GM12878 (cell line): Measurements from ENCODE around the gene RET. TPM values are rescaled to one million over a fixed set of nuclear protein-coding genes. Genes with fewer than 3 reads are reported as not detected.

Source experiments
- CBFB ChIP-seq: IDR thresholded peaks from 2 replicates; pipeline ENCODE4 v1.6.1; 2016; ENCODE audit warnings: antibody characterized with exemption, low read depth
- HDAC2 ChIP-seq: fragments of 200-600 bp; sonication (generic); IDR thresholded peaks from 2 replicates; pipeline ENCODE4 v1.6.1; 2017
- IKZF2 ChIP-seq, 2 experiments: fragments of 450-650 bp; IDR thresholded peaks; 2 replicates each; pipeline ENCODE4 v1.6.1; 2017; ENCODE audit warnings: mild to moderate bottlenecking in 2 of 2, moderate library complexity in 2 of 2
- JUNB ChIP-seq: IDR thresholded peaks from 2 replicates; pipeline ENCODE4 v1.6.1; 2016; ENCODE audit warnings: antibody characterized with exemption, mild to moderate bottlenecking
- JUND ChIP-seq: IDR thresholded peaks from 2 replicates; pipeline ENCODE4 v1.6.1; 2012; ENCODE audit warnings: low read depth, mild to moderate bottlenecking, low read length, improper control_type of control experiment, moderate library complexity
- KAT2A ChIP-seq: conservative IDR thresholded peaks from 2 replicates; pipeline ENCODE4 v1.6.1; 2011; ENCODE audit warnings: low read depth, low read length; ENCODE audit not compliant: control insufficient read depth
- RBBP5 ChIP-seq: fragments of 200-600 bp; sonication (generic); conservative IDR thresholded peaks from 2 replicates; pipeline ENCODE4 v1.6.1; 2016
- SIX5 ChIP-seq: IDR thresholded peaks from 2 replicates; pipeline ENCODE4 v1.6.1; 2011; ENCODE audit warnings: mild to moderate bottlenecking, low read depth, low read length, moderate library complexity; ENCODE audit not compliant: severe bottlenecking
- SMAD1 ChIP-seq: fragments of 450-650 bp; IDR thresholded peaks from 2 replicates; pipeline ENCODE4 v1.6.1; 2018; ENCODE audit warnings: mild to moderate bottlenecking, low read depth; ENCODE audit not compliant: partially characterized antibody
- STAT1 ChIP-seq: fragments of 450-650 bp; conservative IDR thresholded peaks from 2 replicates; pipeline ENCODE4 v1.6.1; 2014; ENCODE audit warnings: antibody characterized with exemption, mild to moderate bottlenecking
- ZNF207 ChIP-seq: fragments of 450-650 bp; IDR thresholded peaks from 2 replicates; pipeline ENCODE4 v1.6.1; 2014; ENCODE audit warnings: antibody characterized with exemption, mild to moderate bottlenecking, borderline replicate concordance
- ZNF217 ChIP-seq: fragments of 450-650 bp; IDR thresholded peaks from 2 replicates; pipeline ENCODE4 v1.6.1; 2017; ENCODE audit warnings: antibody characterized with exemption, mild to moderate bottlenecking
- ZSCAN29 ChIP-seq: fragments of 450-650 bp; IDR thresholded peaks from 2 replicates; pipeline ENCODE4 v1.6.1; 2017; ENCODE audit warnings: mild to moderate bottlenecking, moderate library complexity
- polyA plus RNA-seq, 11 experiments: library from polyadenylated mRNA; depleted of rRNA in 4 of 11; unstranded in 6 of 11; stranded (reverse) in 5 of 11; fragments of >200 nt; fragmentation: Nextera tagmentation in 4 of 11; fragmentation: Illumina TruSeq in 1 of 11; extraction: Ambion mirVana in 4 of 11; extraction: Trizol in 1 of 11; gene quantifications; 1 replicate in 1 of 11; 2 replicates in 10 of 11; pipeline versions ENCODE4 v1.2.1 to v1.2.3, GENCODE V29; 2011 to 2016; ENCODE audit warnings: inconsistent platforms in 2 of 11, missing spikeins in 2 of 11, low read depth in 1 of 11
- total RNA-seq, 4 experiments: library from RNA; depleted of rRNA in 3 of 4; stranded (reverse); fragments of >200 nt in 3 of 4; fragmentation: Illumina TruSeq in 1 of 4; extraction: Trizol in 1 of 4; gene quantifications; 2 replicates each; pipeline versions ENCODE4 v1.2.1 to v1.2.3, GENCODE V29; 2013 to 2021
- TF ChIP-seq, protein P1 (sequence below): fragments of 450-650 bp; IDR thresholded peaks from 2 replicates; pipeline ENCODE4 v1.6.1; 2018; ENCODE audit warnings: mild to moderate bottlenecking, low read depth, moderate library complexity; ENCODE audit not compliant: partially characterized antibody
- TF ChIP-seq, protein P2 (sequence below): IDR thresholded peaks from 2 replicates; pipeline ENCODE4 v1.6.1; 2012; ENCODE audit warnings: low read depth, low read length, improper control_type of control experiment
- TF ChIP-seq, protein P3 (sequence below): fragments of 450-650 bp; IDR thresholded peaks from 2 replicates; pipeline ENCODE4 v1.6.1; 2017; ENCODE audit warnings: mild to moderate bottlenecking, moderate library complexity
- TF ChIP-seq, protein P4 (sequence below): fragments of 450-650 bp; formaldehyde crosslinking; IDR thresholded peaks from 2 replicates; pipeline ENCODE4 v1.4.0; 2020; ENCODE audit warnings: mild to moderate bottlenecking, moderate library complexity
- TF ChIP-seq, protein P5 (sequence below): IDR thresholded peaks from 2 replicates; pipeline ENCODE4 v1.6.1; 2012; ENCODE audit warnings: low read depth, low read length, improper control_type of control experiment

RET gene
- total and polyA plus RNA-seq, 10 of the 15 experiments (the other 5 are each of a cell fraction or from before 2014, with no cell fraction given), result not detected

DNA sequence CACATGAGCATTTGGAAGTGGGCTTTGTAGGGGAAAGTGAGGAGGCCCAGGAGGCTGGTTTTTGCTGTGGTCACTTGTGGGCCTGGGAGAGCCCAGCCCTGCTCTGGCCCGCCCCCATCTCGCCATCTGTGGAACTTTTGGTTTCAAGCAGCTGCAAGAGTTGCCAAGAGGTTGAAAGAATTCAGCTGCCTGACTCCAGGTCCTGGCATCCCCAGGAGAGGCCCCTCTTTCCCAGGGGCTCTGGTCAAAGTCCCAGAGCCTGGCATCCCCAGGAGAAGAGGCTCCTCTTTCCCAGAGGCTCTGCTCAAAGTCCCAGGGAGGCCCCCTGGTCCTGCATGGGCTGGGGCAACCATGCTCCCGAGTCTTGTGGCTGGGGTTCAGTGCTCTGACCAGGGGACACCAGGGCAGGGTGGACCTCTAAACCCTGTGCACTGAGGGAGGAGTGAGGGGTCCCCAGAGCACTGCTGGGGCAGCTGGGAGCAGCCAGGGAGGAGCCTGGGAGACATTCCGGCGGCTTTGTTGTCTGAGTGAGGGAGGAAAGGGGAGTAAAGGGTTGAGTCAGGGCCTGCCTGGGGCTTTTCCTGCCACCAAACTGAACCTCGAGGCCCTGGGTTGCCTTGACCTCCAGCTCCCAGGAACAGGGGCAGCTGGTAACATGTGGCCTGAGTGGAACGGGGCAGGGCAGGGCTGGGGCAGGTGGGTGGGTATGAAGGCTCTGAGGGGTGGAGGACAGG lies 33.6 kb downstream of the RET start (continued):
- TF ChIP-seq, protein P1, sequence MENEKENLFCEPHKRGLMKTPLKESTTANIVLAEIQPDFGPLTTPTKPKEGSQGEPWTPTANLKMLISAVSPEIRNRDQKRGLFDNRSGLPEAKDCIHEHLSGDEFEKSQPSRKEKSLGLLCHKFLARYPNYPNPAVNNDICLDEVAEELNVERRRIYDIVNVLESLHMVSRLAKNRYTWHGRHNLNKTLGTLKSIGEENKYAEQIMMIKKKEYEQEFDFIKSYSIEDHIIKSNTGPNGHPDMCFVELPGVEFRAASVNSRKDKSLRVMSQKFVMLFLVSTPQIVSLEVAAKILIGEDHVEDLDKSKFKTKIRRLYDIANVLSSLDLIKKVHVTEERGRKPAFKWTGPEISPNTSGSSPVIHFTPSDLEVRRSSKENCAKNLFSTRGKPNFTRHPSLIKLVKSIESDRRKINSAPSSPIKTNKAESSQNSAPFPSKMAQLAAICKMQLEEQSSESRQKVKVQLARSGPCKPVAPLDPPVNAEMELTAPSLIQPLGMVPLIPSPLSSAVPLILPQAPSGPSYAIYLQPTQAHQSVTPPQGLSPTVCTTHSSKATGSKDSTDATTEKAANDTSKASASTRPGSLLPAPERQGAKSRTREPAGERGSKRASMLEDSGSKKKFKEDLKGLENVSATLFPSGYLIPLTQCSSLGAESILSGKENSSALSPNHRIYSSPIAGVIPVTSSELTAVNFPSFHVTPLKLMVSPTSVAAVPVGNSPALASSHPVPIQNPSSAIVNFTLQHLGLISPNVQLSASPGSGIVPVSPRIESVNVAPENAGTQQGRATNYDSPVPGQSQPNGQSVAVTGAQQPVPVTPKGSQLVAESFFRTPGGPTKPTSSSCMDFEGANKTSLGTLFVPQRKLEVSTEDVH, result no peak
- TF ChIP-seq HDAC2 (no peak), ZSCAN29 (no peak), SIX5 (no peak), KAT2A (no peak), JUNB (no peak), IKZF2 (IDR thresholded peaks at IDR 0.05) (no peak), JUND (no peak), SMAD1 (no peak), STAT1 (no peak), ZNF217 (no peak), ZNF207 (no peak), CBFB (no peak), RBBP5 (no peak)
- TF ChIP-seq, protein P2, sequence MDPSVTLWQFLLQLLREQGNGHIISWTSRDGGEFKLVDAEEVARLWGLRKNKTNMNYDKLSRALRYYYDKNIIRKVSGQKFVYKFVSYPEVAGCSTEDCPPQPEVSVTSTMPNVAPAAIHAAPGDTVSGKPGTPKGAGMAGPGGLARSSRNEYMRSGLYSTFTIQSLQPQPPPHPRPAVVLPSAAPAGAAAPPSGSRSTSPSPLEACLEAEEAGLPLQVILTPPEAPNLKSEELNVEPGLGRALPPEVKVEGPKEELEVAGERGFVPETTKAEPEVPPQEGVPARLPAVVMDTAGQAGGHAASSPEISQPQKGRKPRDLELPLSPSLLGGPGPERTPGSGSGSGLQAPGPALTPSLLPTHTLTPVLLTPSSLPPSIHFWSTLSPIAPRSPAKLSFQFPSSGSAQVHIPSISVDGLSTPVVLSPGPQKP, result no peak
- TF ChIP-seq, protein P3, sequence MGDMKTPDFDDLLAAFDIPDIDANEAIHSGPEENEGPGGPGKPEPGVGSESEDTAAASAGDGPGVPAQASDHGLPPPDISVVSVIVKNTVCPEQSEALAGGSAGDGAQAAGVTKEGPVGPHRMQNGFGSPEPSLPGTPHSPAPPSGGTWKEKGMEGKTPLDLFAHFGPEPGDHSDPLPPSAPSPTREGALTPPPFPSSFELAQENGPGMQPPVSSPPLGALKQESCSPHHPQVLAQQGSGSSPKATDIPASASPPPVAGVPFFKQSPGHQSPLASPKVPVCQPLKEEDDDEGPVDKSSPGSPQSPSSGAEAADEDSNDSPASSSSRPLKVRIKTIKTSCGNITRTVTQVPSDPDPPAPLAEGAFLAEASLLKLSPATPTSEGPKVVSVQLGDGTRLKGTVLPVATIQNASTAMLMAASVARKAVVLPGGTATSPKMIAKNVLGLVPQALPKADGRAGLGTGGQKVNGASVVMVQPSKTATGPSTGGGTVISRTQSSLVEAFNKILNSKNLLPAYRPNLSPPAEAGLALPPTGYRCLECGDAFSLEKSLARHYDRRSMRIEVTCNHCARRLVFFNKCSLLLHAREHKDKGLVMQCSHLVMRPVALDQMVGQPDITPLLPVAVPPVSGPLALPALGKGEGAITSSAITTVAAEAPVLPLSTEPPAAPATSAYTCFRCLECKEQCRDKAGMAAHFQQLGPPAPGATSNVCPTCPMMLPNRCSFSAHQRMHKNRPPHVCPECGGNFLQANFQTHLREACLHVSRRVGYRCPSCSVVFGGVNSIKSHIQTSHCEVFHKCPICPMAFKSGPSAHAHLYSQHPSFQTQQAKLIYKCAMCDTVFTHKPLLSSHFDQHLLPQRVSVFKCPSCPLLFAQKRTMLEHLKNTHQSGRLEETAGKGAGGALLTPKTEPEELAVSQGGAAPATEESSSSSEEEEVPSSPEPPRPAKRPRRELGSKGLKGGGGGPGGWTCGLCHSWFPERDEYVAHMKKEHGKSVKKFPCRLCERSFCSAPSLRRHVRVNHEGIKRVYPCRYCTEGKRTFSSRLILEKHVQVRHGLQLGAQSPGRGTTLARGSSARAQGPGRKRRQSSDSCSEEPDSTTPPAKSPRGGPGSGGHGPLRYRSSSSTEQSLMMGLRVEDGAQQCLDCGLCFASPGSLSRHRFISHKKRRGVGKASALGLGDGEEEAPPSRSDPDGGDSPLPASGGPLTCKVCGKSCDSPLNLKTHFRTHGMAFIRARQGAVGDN, result no peak
- TF ChIP-seq, protein P4, sequence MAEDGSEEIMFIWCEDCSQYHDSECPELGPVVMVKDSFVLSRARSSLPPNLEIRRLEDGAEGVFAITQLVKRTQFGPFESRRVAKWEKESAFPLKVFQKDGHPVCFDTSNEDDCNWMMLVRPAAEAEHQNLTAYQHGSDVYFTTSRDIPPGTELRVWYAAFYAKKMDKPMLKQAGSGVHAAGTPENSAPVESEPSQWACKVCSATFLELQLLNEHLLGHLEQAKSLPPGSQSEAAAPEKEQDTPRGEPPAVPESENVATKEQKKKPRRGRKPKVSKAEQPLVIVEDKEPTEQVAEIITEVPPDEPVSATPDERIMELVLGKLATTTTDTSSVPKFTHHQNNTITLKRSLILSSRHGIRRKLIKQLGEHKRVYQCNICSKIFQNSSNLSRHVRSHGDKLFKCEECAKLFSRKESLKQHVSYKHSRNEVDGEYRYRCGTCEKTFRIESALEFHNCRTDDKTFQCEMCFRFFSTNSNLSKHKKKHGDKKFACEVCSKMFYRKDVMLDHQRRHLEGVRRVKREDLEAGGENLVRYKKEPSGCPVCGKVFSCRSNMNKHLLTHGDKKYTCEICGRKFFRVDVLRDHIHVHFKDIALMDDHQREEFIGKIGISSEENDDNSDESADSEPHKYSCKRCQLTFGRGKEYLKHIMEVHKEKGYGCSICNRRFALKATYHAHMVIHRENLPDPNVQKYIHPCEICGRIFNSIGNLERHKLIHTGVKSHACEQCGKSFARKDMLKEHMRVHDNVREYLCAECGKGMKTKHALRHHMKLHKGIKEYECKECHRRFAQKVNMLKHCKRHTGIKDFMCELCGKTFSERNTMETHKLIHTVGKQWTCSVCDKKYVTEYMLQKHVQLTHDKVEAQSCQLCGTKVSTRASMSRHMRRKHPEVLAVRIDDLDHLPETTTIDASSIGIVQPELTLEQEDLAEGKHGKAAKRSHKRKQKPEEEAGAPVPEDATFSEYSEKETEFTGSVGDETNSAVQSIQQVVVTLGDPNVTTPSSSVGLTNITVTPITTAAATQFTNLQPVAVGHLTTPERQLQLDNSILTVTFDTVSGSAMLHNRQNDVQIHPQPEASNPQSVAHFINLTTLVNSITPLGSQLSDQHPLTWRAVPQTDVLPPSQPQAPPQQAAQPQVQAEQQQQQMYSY (CRISPR knock-in tag), result no peak
- TF ChIP-seq, protein P5, sequence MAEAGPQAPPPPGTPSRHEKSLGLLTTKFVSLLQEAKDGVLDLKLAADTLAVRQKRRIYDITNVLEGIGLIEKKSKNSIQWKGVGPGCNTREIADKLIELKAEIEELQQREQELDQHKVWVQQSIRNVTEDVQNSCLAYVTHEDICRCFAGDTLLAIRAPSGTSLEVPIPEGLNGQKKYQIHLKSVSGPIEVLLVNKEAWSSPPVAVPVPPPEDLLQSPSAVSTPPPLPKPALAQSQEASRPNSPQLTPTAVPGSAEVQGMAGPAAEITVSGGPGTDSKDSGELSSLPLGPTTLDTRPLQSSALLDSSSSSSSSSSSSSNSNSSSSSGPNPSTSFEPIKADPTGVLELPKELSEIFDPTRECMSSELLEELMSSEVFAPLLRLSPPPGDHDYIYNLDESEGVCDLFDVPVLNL, result no peak
